CD4-positive, alpha-beta T cell treated with Interleukin-17A for 4 hours (primary cell): ENCODE results near the gene ATP13A3.

ENCODE experiments used
- DNase-seq: peaks from one replicate; pipeline ENCODE4 v3.0.0-alpha.2; 2020; ENCODE audit warnings: mixed read lengths

Gene ATP13A3

DNA sequence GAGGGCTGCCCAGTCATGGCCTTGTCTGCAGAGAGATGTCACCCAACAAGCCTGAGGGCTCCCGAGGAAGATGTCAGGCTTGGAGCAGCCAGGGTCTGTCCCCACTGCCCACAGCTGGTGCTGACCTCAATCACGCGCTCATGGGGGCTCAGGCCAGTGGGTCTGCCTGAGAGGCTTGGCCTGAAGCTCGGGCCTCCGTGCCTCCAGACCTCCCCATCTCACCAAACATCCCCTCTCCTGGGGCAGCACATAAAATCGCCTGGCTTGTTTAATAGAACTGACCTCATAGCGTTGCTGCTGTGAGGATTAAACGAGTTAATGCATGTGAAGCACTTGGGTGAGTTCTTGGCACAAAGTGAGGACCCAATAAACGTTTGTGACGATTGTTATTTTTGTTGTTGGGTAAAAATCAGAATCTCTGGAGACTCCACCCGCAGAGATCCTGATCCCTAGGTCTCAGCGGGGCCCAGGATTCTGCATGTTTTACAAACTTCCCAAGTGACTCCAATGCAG is 120.8 kb downstream of the ATP13A3 start:
- DNase-seq = no peak

DNA sequence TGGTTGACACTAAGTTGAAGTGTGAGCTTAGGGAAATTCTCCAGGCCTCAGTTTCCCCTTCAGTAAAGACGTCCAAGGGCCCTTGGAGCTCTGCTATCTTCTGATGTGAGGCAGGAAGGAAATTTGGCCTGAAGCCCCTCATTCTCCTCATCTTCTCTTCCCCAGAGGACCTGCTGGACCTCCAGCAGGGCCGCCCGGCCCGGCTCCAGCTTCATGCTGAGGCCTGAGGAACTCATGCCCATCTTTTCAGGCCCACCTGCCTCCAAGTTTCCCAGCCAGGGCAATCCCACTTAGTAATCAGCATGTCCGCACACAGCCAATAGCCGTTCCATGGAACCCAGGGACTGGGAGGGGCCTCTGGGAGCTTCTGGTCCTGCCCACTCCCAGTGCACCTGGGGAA is 121.3 kb downstream of the ATP13A3 start:
- no peak for DNase-seq

DNA sequence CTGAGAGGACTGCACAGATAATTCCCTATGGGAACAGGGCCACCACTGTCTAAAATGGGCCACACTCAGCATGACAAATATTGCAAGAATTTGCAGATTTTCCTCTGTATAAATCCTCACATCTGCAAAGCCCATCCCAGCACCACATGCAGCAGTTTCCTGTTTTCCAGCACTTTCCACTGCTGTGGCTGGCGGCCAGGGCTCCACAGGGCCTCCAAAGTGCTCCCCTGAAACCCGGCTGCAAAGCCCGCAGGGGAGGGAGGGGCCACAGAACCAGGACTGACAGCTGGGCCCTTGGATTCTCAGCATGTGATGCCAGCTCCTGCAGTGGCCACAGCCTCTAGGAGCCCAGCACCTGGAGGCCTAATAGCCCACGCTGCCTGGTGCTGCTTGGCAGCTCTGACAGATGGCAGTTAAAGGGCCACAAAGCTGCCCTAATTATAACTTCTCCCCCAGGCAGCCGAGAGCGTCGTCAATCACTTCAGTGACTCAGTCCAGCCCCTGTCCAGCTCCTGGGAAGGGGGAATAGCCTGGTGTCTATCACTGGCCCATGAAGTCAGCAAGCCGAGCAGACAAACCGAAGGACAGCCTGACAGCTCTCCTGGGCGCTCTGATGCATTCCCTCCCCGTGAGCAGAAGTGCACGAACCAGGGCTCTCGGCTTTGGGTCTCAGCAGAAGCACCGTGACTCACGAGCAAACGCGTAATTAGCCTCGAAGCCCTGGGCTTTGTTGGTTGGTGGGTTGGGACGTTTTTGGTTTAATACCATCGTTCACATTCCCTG is 122.0 kb downstream of the ATP13A3 start:
- no peak for DNase-seq

DNA sequence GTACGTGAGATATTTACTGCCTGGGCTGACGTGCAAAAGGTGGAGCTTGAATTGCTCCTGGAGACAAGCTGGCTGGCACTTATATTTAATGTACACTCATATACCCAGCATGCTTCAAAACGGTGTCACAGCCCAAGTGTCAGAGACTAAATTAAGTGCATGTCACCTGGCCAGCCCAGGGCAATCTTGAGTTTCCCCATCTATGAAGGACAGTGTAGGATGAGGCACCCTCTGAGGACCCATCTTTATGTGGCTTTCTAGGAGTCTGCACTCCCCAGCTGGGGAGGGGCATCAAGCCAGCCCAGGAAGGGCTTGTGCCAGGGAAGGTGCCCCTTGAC is 122.5 kb downstream of the ATP13A3 start:
- no peak for DNase-seq

DNA sequence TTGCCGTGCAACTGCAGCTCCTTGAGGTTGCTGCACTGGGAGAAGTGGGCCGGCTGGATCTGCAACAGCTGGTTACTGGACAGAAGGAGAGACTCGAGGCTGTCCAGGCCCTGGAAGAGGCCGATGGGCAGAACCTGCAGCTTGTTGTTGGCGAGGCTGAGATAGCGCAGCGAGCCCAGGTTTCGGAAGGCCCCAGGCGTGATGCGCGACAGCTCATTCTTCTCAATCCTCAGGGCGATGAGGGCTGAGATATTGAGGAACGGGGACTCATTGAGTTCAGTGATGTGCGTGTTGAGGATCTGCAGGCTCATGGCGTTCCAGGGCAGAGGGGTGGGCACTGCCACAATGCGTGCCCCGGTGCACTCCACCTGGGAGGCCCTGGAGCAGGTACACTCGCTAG is 126.2 kb downstream of the ATP13A3 start:
- DNase-seq = no peak

DNA sequence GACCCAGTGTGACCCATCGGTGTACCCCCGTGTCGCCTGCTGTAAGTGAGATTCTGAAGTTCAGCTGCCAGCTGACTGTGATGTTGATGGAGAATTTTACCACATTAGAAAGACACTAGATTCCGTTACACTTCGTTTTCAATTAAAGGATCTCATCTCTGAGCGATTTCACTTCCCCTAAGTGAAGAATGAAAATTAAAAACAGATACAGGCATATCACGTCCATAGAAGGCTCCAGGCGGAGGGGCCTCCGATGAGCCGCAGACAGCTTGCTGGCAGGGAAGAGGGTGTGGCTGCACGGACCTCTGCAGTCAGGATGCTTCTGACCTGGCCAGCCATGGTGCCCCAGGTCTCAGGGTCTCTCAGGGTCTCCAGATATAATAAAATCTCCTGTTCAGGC is 129.1 kb downstream of the ATP13A3 start:
- no peak for DNase-seq

DNA sequence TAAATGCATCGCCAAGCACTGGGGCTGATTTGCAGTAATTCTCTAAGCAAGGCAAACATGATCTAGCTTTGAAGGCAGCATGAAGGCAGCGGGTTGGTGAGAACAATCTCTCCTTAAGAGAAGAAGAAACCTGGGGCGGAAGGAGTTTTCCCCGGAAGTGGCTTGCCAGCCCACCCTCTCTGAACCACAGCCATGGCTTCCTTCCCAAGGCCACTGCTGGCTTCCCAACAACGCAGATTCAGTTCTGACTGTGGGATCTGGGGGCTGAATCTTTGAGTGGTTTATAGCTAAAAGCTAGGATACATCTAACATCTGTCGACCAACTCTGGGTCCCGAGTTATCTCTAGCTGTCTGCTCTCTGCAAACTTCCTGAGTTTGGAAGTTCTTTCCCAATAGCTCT is 131.4 kb downstream of the ATP13A3 start:
- DNase-seq = no peak

DNA sequence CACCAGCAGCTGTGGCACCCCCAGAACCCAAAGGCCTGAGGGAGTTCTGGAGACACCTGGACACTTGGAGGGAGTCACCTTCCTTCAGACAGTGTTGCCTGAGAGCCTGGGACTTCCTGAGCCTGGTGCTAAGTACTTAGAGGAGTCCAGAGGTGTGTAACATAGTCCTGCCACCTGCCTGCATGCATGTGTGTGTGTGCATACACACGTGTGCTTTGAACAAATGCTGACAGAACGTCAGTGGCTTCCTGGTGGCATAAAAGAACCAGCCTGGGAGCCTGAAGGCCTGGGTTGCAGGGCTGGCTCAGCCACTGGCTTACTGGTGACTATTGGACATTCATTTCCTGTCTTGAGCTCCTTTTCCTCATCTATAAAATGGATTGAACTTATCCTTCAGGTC is 132.5 kb downstream of the ATP13A3 start:
- DNase-seq = no peak
